Measurements from ENCODE around the gene MAJIN.

The MAJIN gene

DNA sequence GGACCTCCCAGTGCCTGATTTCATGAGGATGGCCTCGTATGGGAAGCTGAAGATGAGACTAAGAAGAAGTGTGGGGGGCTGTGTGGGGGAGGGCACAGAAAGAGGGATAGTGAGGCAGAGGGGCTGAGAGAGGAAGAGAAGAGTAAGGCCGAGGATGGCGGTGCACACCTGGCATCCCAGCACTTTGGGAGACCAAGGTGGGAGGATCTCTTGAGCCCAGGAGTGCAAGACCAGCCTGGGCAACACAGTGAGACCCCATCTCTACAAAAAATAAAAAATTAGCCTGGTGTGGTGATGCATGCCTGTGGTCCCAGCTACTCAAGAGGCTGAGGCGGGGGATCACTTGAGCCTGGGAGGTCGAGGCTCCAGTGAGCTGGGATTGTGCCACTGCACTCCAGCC, 80.0 kb downstream of the MAJIN start:
- TF ChIP-seq ZNF121 (tag by site-specific recombination; IDR thresholded peaks at IDR 0.05) (peak; percentile 83), SP3 (tag by site-specific recombination; IDR thresholded peaks at IDR 0.05) (no peak)
- Histone ChIP-seq H3K9me3 (ENCODE audit: control insufficient read depth, insufficient read depth, low read depth, low read length) (no peaks in the 10 kb centered on the region), H3K27ac (ENCODE audit: extremely low read depth, low read depth, low read length) (no peak overlapping the region), H3K4me1 (ENCODE audit: control insufficient read depth, insufficient read depth, low read length) (no peaks in the 10 kb centered on the region), H3K36me3 (ENCODE audit: control insufficient read depth in 2 of 2, insufficient read depth in 1 of 2, low read length in 2 of 2) (peaks cover 0 to 20% of the 10 kb centered on the region in 2 experiments; a peak in 1 of 3 replicates), H3K4me3 (ENCODE audit: low read depth, low read length) (no peak overlapping the region)
- POLR2A ChIA-PET = no interaction called here
- CTCF ChIA-PET = interaction anchor here (0.6 to 9.4 kb wide), 6 partner anchors 10 to 105 kb away, joined by 3 to 111 read pairs (median 4); partner anchors contain the start of gene BATF2

DNA sequence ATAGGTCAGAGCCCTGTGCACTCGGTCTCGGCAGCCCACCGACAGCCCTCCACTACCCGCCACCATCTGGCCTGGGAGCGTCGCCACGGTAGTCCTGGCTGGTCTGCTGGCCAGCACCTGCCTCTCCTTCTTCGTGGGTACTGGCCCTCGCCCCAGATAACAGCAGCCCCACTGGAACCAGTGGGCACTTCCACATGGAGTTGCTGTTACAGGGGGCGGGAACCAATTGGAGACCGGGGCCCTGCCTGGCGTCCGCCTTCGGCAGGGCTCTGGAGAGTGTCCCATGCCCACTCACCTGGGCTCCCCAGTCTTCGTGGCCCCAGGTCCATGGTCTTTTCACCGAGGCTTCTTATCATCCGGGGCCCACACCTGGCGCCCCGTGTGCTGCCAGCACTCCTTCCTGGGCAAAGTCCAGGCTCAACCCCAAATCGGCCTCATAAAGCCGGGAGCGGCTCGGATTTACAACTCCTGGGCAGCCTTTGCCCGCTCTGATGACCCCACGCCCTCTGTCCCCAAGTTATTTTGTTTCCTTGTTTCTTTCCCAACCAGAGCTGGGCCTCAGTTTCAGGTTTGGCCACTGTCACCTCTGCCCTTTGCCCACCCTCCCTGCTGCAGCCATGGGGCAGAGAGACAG, 80.6 kb downstream of the MAJIN start:
- Histone ChIP-seq H3K4me1 (ENCODE audit: control insufficient read depth, insufficient read depth, low read length) (no peaks in the 10 kb centered on the region), H3K27ac (ENCODE audit: extremely low read depth, low read depth, low read length) (no peak overlapping the region), H3K36me3 (ENCODE audit: control insufficient read depth in 2 of 2, insufficient read depth in 1 of 2, low read length in 2 of 2) (peaks cover 0 to 15% of the 10 kb centered on the region in 2 experiments; a peak in 1 of 3 replicates), H3K4me3 (ENCODE audit: low read depth, low read length) (no peak overlapping the region), H3K9me3 (ENCODE audit: control insufficient read depth, insufficient read depth, low read depth, low read length) (no peaks in the 10 kb centered on the region)
- TF ChIP-seq ZNF146 (tag by site-specific recombination; IDR thresholded peaks at IDR 0.05) (no peak), ZNF48 (tag by site-specific recombination; IDR thresholded peaks at IDR 0.05) (no peak), ZNF623 (tag by site-specific recombination; IDR thresholded peaks at IDR 0.05) (no peak), TRIM28 (IDR thresholded peaks at IDR 0.05; ENCODE audit: borderline replicate concordance, low read length) (no peak), ZSCAN16 (tag by site-specific recombination; IDR thresholded peaks at IDR 0.05) (no peak)
- TF ChIP-seq, protein P1, sequence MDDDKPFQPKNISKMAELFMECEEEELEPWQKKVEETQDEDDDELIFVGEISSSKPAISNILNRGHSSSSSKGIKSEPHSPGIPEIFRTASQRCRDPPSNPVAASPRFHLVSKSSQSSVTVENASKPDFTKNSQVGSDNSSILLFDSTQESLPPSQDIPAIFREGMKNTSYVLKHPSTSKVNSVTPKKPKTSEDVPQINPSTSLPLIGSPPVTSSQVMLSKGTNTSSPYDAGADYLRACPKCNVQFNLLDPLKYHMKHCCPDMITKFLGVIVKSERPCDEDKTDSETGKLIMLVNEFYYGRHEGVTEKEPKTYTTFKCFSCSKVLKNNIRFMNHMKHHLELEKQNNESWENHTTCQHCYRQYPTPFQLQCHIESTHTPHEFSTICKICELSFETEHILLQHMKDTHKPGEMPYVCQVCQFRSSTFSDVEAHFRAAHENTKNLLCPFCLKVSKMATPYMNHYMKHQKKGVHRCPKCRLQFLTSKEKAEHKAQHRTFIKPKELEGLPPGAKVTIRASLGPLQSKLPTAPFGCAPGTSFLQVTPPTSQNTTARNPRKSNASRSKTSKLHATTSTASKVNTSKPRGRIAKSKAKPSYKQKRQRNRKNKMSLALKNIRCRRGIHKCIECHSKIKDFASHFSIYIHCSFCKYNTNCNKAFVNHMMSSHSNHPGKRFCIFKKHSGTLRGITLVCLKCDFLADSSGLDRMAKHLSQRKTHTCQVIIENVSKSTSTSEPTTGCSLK (tag by site-specific recombination; IDR thresholded peaks at IDR 0.05) = no peak
- POLR2A ChIA-PET = interaction anchor here (0.6 kb wide), 1 partner anchor 130 kb away, joined by 8 read pairs; no protein-coding TSS in a partner anchor
- CTCF ChIA-PET = interaction anchor here (0.6 to 9.4 kb wide), 6 partner anchors 11 to 106 kb away, joined by 3 to 111 read pairs (median 4); partner anchors contain the start of gene BATF2

GRCh38 chr11:64890522-64890939, 81.4 kb downstream of the MAJIN start:
- Histone ChIP-seq H3K4me3 (ENCODE audit: low read depth, low read length) (no peak overlapping the region), H3K4me1 (ENCODE audit: control insufficient read depth, insufficient read depth, low read length) (no peaks in the 10 kb centered on the region), H3K36me3 (ENCODE audit: control insufficient read depth in 2 of 2, insufficient read depth in 1 of 2, low read length in 2 of 2) (peaks cover 0 to 10% of the 10 kb centered on the region in 2 experiments; a peak in 1 of 3 replicates), H3K27ac (ENCODE audit: extremely low read depth, low read depth, low read length) (no peak overlapping the region), H3K9me3 (ENCODE audit: control insufficient read depth, insufficient read depth, low read depth, low read length) (no peaks in the 10 kb centered on the region)
- TF ChIP-seq GFI1B (tag by site-specific recombination; IDR thresholded peaks at IDR 0.05) (no peak), ZNF629 (tag by site-specific recombination; IDR thresholded peaks at IDR 0.05) (no peak)
- CTCF ChIA-PET = interaction anchor here (0.6 to 9.4 kb wide), 3 partner anchors 10 to 113 kb away, joined by 3 to 111 read pairs (median 4); no protein-coding TSS in a partner anchor
- POLR2A ChIA-PET = interaction anchor here (0.6 to 1.5 kb wide), 2 partner anchors 31 to 130 kb away, joined by 3 to 8 read pairs; no protein-coding TSS in a partner anchor

GRCh38 chr11:64888729-64889511, 83.0 kb downstream of the MAJIN start:
- Histone ChIP-seq H3K4me1 (ENCODE audit: control insufficient read depth, insufficient read depth, low read length) (no peaks in the 10 kb centered on the region), H3K9me3 (ENCODE audit: control insufficient read depth, insufficient read depth, low read depth, low read length) (no peaks in the 10 kb centered on the region), H3K36me3 (ENCODE audit: control insufficient read depth in 2 of 2, insufficient read depth in 1 of 2, low read length in 2 of 2) (no peaks in the 10 kb centered on the region), H3K4me3 (ENCODE audit: low read depth, low read length) (no peak overlapping the region), H3K27ac (ENCODE audit: extremely low read depth, low read depth, low read length) (no peak overlapping the region)
- CTCF ChIA-PET = interaction anchor here (0.5 to 5.2 kb wide), 16 partner anchors 8 to 1229 kb away, joined by 3 to 83 read pairs (median 4); partner anchors contain the start of gene EHD1
- POLR2A ChIA-PET = interaction anchor here (1.5 kb wide), 1 partner anchor 30 kb away, joined by 3 read pairs; no protein-coding TSS in a partner anchor
- no peak for TF ChIP-seq ZBTB17 (tag by site-specific recombination; IDR thresholded peaks at IDR 0.05)
- TF ChIP-seq PRDM4 (tag by site-specific recombination; IDR thresholded peaks at IDR 0.05) = no peak
- TF ChIP-seq ZBTB21 (tag by site-specific recombination; IDR thresholded peaks at IDR 0.05) = no peak
- TF ChIP-seq ZBTB20 (tag by site-specific recombination; IDR thresholded peaks at IDR 0.05) = no peak
- no peak for TF ChIP-seq IKZF3 (tag by site-specific recombination; IDR thresholded peaks at IDR 0.05)
- peak; percentile 86 for TF ChIP-seq ZFHX2 (tag by site-specific recombination; conservative IDR thresholded peaks at IDR 0.05)
- no peak for TF ChIP-seq TCF7L2 (IDR thresholded peaks at IDR 0.05; ENCODE audit: borderline replicate concordance, low read depth, low read length)
- TF ChIP-seq, protein P2, sequence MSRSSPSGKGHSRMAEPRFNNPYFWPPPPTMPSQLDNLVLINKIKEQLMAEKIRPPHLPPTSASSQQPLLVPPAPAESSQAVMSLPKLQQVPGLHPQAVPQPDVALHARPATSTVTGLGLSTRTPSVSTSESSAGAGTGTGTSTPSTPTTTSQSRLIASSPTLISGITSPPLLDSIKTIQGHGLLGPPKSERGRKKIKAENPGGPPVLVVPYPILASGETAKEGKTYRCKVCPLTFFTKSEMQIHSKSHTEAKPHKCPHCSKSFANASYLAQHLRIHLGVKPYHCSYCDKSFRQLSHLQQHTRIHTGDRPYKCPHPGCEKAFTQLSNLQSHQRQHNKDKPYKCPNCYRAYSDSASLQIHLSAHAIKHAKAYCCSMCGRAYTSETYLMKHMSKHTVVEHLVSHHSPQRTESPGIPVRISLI (tag by site-specific recombination; IDR thresholded peaks at IDR 0.05) = no peak

Measured in HEK293 (cell line).